Mesothelial cell of epicardium (in vitro differentiated cells): ENCODE data around the gene SERPINA4. TPM values are rescaled to one million over a fixed set of nuclear protein-coding genes. Genes with fewer than 3 reads are reported as not detected.

Experiments
- DNase-seq, 2 experiments: peaks; one replicate each; pipeline ENCODE4 v3.0.0; 2021; ENCODE audit warnings: low spot score in 2 of 2; ENCODE audit not compliant: unreplicated experiment in 2 of 2
- H3K27ac Mint-ChIP-seq: 2 replicates; pipeline ENCODE4 v1.8.0; 2021; ENCODE audit warnings: mixed read lengths
- H3K27me3 Mint-ChIP-seq: 2 replicates; pipeline ENCODE4 v1.8.0; 2021; ENCODE audit warnings: low read depth, mixed read lengths
- H3K36me3 Mint-ChIP-seq: 2 replicates; pipeline ENCODE4 v1.8.0; 2021; ENCODE audit warnings: mixed read lengths
- H3K4me1 Mint-ChIP-seq: 2 replicates; pipeline ENCODE4 v1.8.0; 2021; ENCODE audit warnings: mixed read lengths
- H3K4me3 Mint-ChIP-seq: 2 replicates; pipeline ENCODE4 v1.8.0; 2021; ENCODE audit warnings: mild to moderate bottlenecking, moderate library complexity, mixed read lengths
- H3K9me3 Mint-ChIP-seq: 2 replicates; pipeline ENCODE4 v1.8.0; 2021; ENCODE audit warnings: mixed read lengths
- total RNA-seq: library from RNA; stranded (reverse); gene quantifications from 3 replicates; pipeline ENCODE4 v1.2.1, GENCODE V29; 2021
- TF ChIP-seq, protein P1 (sequence below): fragments of 200-600 bp; sonication (generic); IDR thresholded peaks from one replicate; pipeline ENCODE4 v1.5.0; 2021; ENCODE audit warnings: antibody characterized with exemption; ENCODE audit not compliant: unreplicated experiment

SERPINA4 gene
- total RNA-seq, 1 donor from 2014 or later = not detected

DNA sequence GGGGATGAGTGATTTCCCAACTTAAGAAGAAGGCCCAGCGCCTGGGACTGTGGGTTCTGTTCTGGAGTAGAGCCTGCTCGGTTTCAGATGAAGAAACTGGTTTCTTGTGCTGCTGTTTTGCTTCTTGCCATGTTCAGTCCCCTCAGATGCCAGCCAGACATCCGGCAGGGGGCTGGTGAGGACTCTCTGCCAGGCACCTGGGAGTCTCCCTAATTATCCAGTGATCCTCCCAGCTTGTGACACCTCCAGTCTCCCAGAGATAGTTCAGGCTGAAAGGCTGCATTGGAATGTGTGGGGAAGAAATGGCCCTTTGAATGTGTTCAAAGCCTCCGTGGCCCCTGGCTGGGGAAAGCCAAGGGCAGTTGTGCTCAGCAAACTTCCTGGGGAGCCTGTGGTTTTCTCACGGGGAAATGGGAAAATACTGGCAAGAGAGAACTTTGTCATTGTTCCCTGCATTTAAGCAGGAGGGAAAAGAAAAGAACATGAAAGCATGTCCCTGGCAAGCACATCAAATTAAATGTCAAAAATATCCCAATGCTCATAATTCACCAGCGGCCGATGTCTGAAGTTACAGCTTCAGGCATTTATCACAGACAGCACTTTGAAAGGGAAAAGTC, 43.5 kb upstream of the SERPINA4 start:
- Mint-ChIP-seq H3K36me3 (no peaks in the 10 kb centered on the region), H3K27me3 (peaks cover 36% of the 10 kb centered on the region), H3K27ac (no peak overlapping the region), H3K4me1 (no peaks in the 10 kb centered on the region), H3K9me3 (peaks cover 13% of the 10 kb centered on the region), H3K4me3 (no peak overlapping the region)
- TF ChIP-seq, protein P1, sequence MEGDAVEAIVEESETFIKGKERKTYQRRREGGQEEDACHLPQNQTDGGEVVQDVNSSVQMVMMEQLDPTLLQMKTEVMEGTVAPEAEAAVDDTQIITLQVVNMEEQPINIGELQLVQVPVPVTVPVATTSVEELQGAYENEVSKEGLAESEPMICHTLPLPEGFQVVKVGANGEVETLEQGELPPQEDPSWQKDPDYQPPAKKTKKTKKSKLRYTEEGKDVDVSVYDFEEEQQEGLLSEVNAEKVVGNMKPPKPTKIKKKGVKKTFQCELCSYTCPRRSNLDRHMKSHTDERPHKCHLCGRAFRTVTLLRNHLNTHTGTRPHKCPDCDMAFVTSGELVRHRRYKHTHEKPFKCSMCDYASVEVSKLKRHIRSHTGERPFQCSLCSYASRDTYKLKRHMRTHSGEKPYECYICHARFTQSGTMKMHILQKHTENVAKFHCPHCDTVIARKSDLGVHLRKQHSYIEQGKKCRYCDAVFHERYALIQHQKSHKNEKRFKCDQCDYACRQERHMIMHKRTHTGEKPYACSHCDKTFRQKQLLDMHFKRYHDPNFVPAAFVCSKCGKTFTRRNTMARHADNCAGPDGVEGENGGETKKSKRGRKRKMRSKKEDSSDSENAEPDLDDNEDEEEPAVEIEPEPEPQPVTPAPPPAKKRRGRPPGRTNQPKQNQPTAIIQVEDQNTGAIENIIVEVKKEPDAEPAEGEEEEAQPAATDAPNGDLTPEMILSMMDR = no peak
- DNase-seq = no peak

- Mint-ChIP-seq H3K4me1 (no peaks in the 10 kb centered on the region), H3K27me3 (peaks cover 43% of the 10 kb centered on the region), H3K4me3 (no peak overlapping the region), H3K9me3 (peaks cover 13% of the 10 kb centered on the region), H3K36me3 (no peaks in the 10 kb centered on the region), H3K27ac (no peak overlapping the region)
- TF ChIP-seq, protein P1 = no peak
- no peak for DNase-seq
Measured at GRCh38 chr14:94521375-94522114, 39.7 kb upstream of the SERPINA4 start.

- Mint-ChIP-seq H3K36me3 (no peaks in the 10 kb centered on the region), H3K9me3 (peaks cover 18% of the 10 kb centered on the region), H3K27ac (no peak overlapping the region), H3K4me1 (no peaks in the 10 kb centered on the region), H3K27me3 (peaks cover 37% of the 10 kb centered on the region), H3K4me3 (no peak overlapping the region)
- TF ChIP-seq, protein P1 = no peak
- no peak for DNase-seq
Measured at GRCh38 chr14:94522115-94522724, 39.0 kb upstream of the SERPINA4 start.

GRCh38 chr14:94523265-94523664, 38.0 kb upstream of the SERPINA4 start:
- peaks cover 31% of the 10 kb centered on the region for H3K27me3 Mint-ChIP-seq
- DNase-seq = no peak
- no peak overlapping the region for H3K27ac Mint-ChIP-seq
- H3K36me3 Mint-ChIP-seq = no peaks in the 10 kb centered on the region
- H3K4me3 Mint-ChIP-seq = no peak overlapping the region
- TF ChIP-seq, protein P1 = no peak
- peaks cover 24% of the 10 kb centered on the region for H3K9me3 Mint-ChIP-seq
- no peaks in the 10 kb centered on the region for H3K4me1 Mint-ChIP-seq

DNA sequence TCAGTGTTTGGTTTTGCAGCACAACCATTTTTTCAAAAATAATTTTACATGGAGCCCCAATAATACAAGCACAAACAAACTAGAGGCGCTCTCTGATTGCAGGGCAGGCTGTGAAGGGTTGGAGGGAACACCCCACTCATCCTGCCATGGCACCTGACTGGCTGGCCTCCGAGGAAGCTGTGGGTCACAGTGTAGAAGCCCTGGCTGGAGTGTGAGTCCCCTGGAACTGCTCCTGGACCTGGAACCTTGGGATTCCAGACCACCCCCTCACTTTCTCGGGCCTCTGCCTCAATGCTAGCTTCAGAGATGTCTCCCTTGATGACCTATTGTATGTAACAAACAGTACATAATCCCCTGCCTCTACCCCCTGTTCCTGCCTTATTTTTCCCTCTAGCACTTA, 37.1 kb upstream of the SERPINA4 start:
- no peak for DNase-seq
- H3K9me3 Mint-ChIP-seq = peaks cover 20% of the 10 kb centered on the region
- no peak overlapping the region for H3K27ac Mint-ChIP-seq
- no peak overlapping the region for H3K4me3 Mint-ChIP-seq
- no peaks in the 10 kb centered on the region for H3K36me3 Mint-ChIP-seq
- TF ChIP-seq, protein P1 = no peak
- H3K27me3 Mint-ChIP-seq = peaks cover 33% of the 10 kb centered on the region
- H3K4me1 Mint-ChIP-seq = no peaks in the 10 kb centered on the region
